K562 (cell line): ENCODE measurements around the gene SORCS1. TPM values are rescaled to one million over a fixed set of nuclear protein-coding genes. Genes with fewer than 3 reads are reported as not detected.

ENCODE experiments used
- ATAC-seq: fragments of 200-7000 bp; cut with Tn5 transposase; 3 replicates; pipeline ENCODE4 v1.9.1; 2020; ENCODE audit warnings: moderate library complexity
- BruUV-seq: library from RNA; stranded (reverse); fragments of 400-500 nt; replicated peaks from 2 replicates; lab custom pipeline; 2021; lab: Mats Ljungman, UMichigan
- CTCF ChIA-PET: fragments of 300-600 bp; formaldehyde crosslinking; extraction: SDS; loops from one replicate; lab custom pipeline; 2021; ENCODE audit warnings: low intra/inter-chr PET ratio; lab: Yijun Ruan, JAX
- POLR2A ChIA-PET: fragments of 300-600, 350-650 bp; sonication (Branson Sonifier 250); formaldehyde crosslinking; extraction: SDS; loops from one replicate; lab custom pipeline; 2021; ENCODE audit warnings: antibody characterized with exemption, inconsistent platforms; lab: Yijun Ruan, JAX
- DNase-seq, 4 experiments: peaks; one replicate each; pipeline versions ENCODE4 v3.0.0 to v3.0.0-alpha.2; 2011 to 2018; ENCODE audit warnings: low spot score in 3 of 4, mixed read lengths in 3 of 4; ENCODE audit errors: extremely low read depth in 1 of 4
- FAIRE-seq: peaks from 2 replicates; lab custom pipeline; 2011; peaks lifted over from hg19 to GRCh38; lab: Jason Lieb, UNC
- H2AFZ ChIP-seq: 2 replicates; pipeline ENCODE4 v1.6.0; 2011; ENCODE audit warnings: low read depth, low read length, control low read depth, inconsistent platforms
- H3K27ac ChIP-seq: fragments of 200-600 bp; 3 replicates; pipeline ENCODE4 v1.8.0; 2011; ENCODE audit warnings: low read depth, mild to moderate bottlenecking, control low read depth, inconsistent platforms, low read length, moderate library complexity, mixed read lengths; ENCODE audit errors: extremely low read depth
- H3K27me3 ChIP-seq, 2 experiments: fragments of 300-600 bp in 1 of 2; 2 replicates in 1 of 2; 3 replicates in 1 of 2; pipeline versions ENCODE4 v1.6.0 to v1.8.0; 2011; ENCODE audit warnings: inconsistent platforms in 2 of 2, low read length in 2 of 2, mild to moderate bottlenecking in 1 of 2, mixed read lengths in 1 of 2, moderate library complexity in 1 of 2; ENCODE audit not compliant: control insufficient read depth in 2 of 2, insufficient read depth in 2 of 2
- H3K36me3 ChIP-seq: fragments of 300-600 bp; 3 replicates; pipeline ENCODE4 v1.8.0; 2011; ENCODE audit warnings: mild to moderate bottlenecking, low read length, inconsistent platforms; ENCODE audit not compliant: control insufficient read depth, insufficient read depth
- H3K4me1 ChIP-seq, 2 experiments: fragments of 200-600 bp in 1 of 2; replicated peaks in 1 of 2; 2 replicates in 1 of 2; 3 replicates in 1 of 2; pipeline versions ENCODE4 v1.5.1 to v1.8.0; 2011; ENCODE audit warnings: inconsistent platforms in 2 of 2, low read length in 2 of 2, mild to moderate bottlenecking in 1 of 2, mixed read lengths in 1 of 2, moderate library complexity in 1 of 2; ENCODE audit not compliant: control insufficient read depth in 2 of 2, insufficient read depth in 2 of 2
- H3K4me2 ChIP-seq: 2 replicates; pipeline ENCODE4 v1.6.1; 2011; ENCODE audit warnings: low read length, control low read depth, inconsistent platforms, mixed read lengths; ENCODE audit not compliant: insufficient read depth
- H3K4me3 ChIP-seq: fragments of 200-600 bp; sonication (generic), shearing (Covaris generic); 2 replicates; pipeline ENCODE4 v1.5.1; 2016; ENCODE audit warnings: control low read depth, inconsistent platforms
- H3K79me2 ChIP-seq: fragments of 200-600 bp; 3 replicates; pipeline ENCODE4 v1.8.0; 2011; ENCODE audit warnings: low read length, inconsistent platforms; ENCODE audit not compliant: control insufficient read depth, insufficient read depth
- H3K9ac ChIP-seq, 2 experiments: 2 replicates each; pipeline versions ENCODE4 v1.6.0 to v1.6.1; 2011; ENCODE audit warnings: low read depth in 2 of 2, low read length in 2 of 2, control low read depth in 1 of 2, inconsistent platforms in 1 of 2, mild to moderate bottlenecking in 1 of 2, mixed read lengths in 1 of 2; ENCODE audit not compliant: insufficient read depth in 1 of 2
- H3K9me1 ChIP-seq: one replicate; pipeline ENCODE4 v1.6.0; 2011; ENCODE audit warnings: inconsistent platforms, mild to moderate bottlenecking, low read length, moderate library complexity; ENCODE audit not compliant: control insufficient read depth, insufficient read depth
- H3K9me3 ChIP-seq: replicated peaks from 2 replicates; pipeline ENCODE4 v1.5.1; 2011; ENCODE audit warnings: low read depth, low read length, inconsistent platforms; ENCODE audit not compliant: control insufficient read depth, insufficient read depth
- H4K20me1 ChIP-seq: replicated peaks from 2 replicates; pipeline ENCODE4 v1.6.1; 2011; ENCODE audit warnings: low read length, inconsistent platforms, mixed read lengths; ENCODE audit not compliant: control insufficient read depth, insufficient read depth
- CEBPB ChIP-seq: fragments of 450-650 bp; IDR thresholded peaks from 2 replicates; pipeline ENCODE4 v1.6.1; 2016; ENCODE audit warnings: missing genetic modification characterization, missing compliant biosample characterization
- CTCF ChIP-seq, 3 experiments: IDR thresholded peaks in 2 of 3; conservative IDR thresholded peaks in 1 of 3; 2 replicates each; pipeline ENCODE4 v1.5.1; 2011 to 2012; ENCODE audit warnings: low read length in 3 of 3, mild to moderate bottlenecking in 3 of 3, control low read depth in 2 of 3, improper control_type of control experiment in 1 of 3, inconsistent platforms in 1 of 3, low read depth in 1 of 3, mixed read lengths in 1 of 3, moderate library complexity in 1 of 3; ENCODE audit not compliant: insufficient read depth in 2 of 3
- ETV6 ChIP-seq, 3 experiments: fragments of 150-350 bp in 1 of 3; sonication (generic) in 1 of 3; formaldehyde crosslinking in 1 of 3; IDR thresholded peaks; 2 replicates each; pipeline versions ENCODE4 v1.6.1 to v1.8.0; 2014 to 2022; ENCODE audit warnings: borderline replicate concordance in 2 of 3, low read depth in 2 of 3, antibody characterized with exemption in 1 of 3, low read length in 1 of 3, mild to moderate bottlenecking in 1 of 3, missing genetic modification reagents in 1 of 3
- GABPB2 ChIP-seq: fragments of 250-450 bp; sonication (Bioruptor Pico); conservative IDR thresholded peaks from 2 replicates; pipeline ENCODE4 v1.5.1; 2021; ENCODE audit warnings: mild to moderate bottlenecking
- KLF10 ChIP-seq: fragments of 250-450 bp; sonication (Bioruptor Pico); IDR thresholded peaks from 2 replicates; pipeline ENCODE4 v1.6.1; 2021; ENCODE audit warnings: matching md5 sums
- PTTG1 ChIP-seq: fragments of 450-650 bp; IDR thresholded peaks from 2 replicates; pipeline ENCODE4 v1.6.1; 2016; ENCODE audit warnings: low read depth, mild to moderate bottlenecking, missing genetic modification characterization, missing compliant biosample characterization
- RFX7 ChIP-seq: fragments of 250-450 bp; sonication (Bioruptor Pico); IDR thresholded peaks from 2 replicates; pipeline ENCODE4 v1.5.1; 2021; ENCODE audit warnings: mild to moderate bottlenecking
- STAT5A ChIP-seq: IDR thresholded peaks from 2 replicates; pipeline ENCODE4 v1.6.1; 2012; ENCODE audit warnings: low read length, inconsistent platforms, borderline replicate concordance
- WHSC1 ChIP-seq: IDR thresholded peaks from one replicate; pipeline ENCODE4 v1.6.1; 2012; ENCODE audit warnings: low read length, control low read depth, inconsistent platforms
- ZNF197 ChIP-seq: fragments of 200-800 bp; sonication (Bioruptor generic); IDR thresholded peaks from 2 replicates; pipeline ENCODE4 v1.6.1; 2016; ENCODE audit warnings: low read depth, missing genetic modification characterization, missing compliant biosample characterization
- ZNF561 ChIP-seq: fragments of 450-650 bp; formaldehyde crosslinking; conservative IDR thresholded peaks from 2 replicates; pipeline ENCODE4 v1.4.0; 2020; ENCODE audit warnings: mild to moderate bottlenecking, moderate library complexity
- ZNF655 ChIP-seq: fragments of 250-450 bp; sonication (Bioruptor Pico); IDR thresholded peaks from 2 replicates; pipeline ENCODE4 v1.5.0; 2021
- ZNF740 ChIP-seq, 3 experiments: fragments of 200-800 bp in 1 of 3; sonication (Bioruptor generic) in 1 of 3; sonication (generic) in 1 of 3; formaldehyde crosslinking in 1 of 3; IDR thresholded peaks; 2 replicates each; pipeline versions ENCODE4 v1.6.1 to v1.8.0; 2016 to 2022; ENCODE audit warnings: mild to moderate bottlenecking in 2 of 3, missing compliant biosample characterization in 2 of 3, missing genetic modification characterization in 2 of 3, missing genetic modification reagents in 1 of 3
- WGBS: fragments of 100-300 bp; shearing (Covaris generic); methylation state at CpG from one replicate; pipeline ENCODE4 v1.1.6; 2016; ENCODE audit warnings: low coverage, mixed read lengths; ENCODE audit not compliant: insufficient coverage; ENCODE audit errors: missing lambda C conversion rate; 5-methylcytosine and 5-hydroxymethylcytosine counted together
- in situ Hi-C: fragments of 300-500 bp; cut with MboI; formaldehyde crosslinking; loops from 4 replicates; pipeline ENCODE4 v1.15.0; 2018; ENCODE audit warnings: inconsistent platforms, mixed read lengths
- intact Hi-C: fragments of 100-400 bp; cut with micrococcal nuclease; formaldehyde crosslinking; loops from 2 replicates; pipeline ENCODE4 v1.14.2; 2022
- polyA plus RNA-seq, 8 experiments: library from polyadenylated mRNA; depleted of rRNA in 4 of 8; stranded (reverse) in 5 of 8; unstranded in 3 of 8; fragments of >200 nt; fragmentation: Nextera tagmentation in 2 of 8; fragmentation: Illumina TruSeq in 1 of 8; extraction: Ambion mirVana in 2 of 8; extraction: Trizol in 1 of 8; gene quantifications; 2 replicates each; pipeline versions ENCODE4 v1.2.1 to v1.2.3, GENCODE V29; 2011 to 2014; ENCODE audit warnings: inconsistent platforms in 1 of 8, missing spikeins in 1 of 8
- total RNA-seq, 7 experiments: library from RNA; depleted of rRNA in 6 of 7; stranded (reverse); fragments of >200 nt in 6 of 7; fragmentation: Illumina TruSeq in 2 of 7; extraction: Trizol in 2 of 7; gene quantifications; 2 replicates each; pipeline versions ENCODE4 v1.2.1 to v1.2.3, GENCODE V29; 2011 to 2021; ENCODE audit warnings: low replicate concordance in 1 of 7

The SORCS1 gene
- total and polyA plus RNA-seq, 9 of the 15 experiments (the other 6 are each of a cell fraction or from before 2014, with no cell fraction given): 1.5 to 3.9 (median 2.7) TPM

GRCh38 chr10:106720683-106721082, 443.8 kb downstream of the SORCS1 start:
- 0% methylated on average over 2 of the region's 2 CpGs for WGBS
- no peak overlapping the region for H3K4me3 ChIP-seq
- ChIA-PET CTCF (no interaction called here), POLR2A (no interaction called here)
- ATAC-seq (no peak), DNase-seq (no peak)
- H3K4me1 ChIP-seq: no peaks in the 10 kb centered on the region
- H4K20me1 ChIP-seq: no peaks in the 10 kb centered on the region
- H3K27me3 ChIP-seq: no peaks in the 10 kb centered on the region
- H3K4me2 ChIP-seq: no peak overlapping the region
- no peak overlapping the region for H3K27ac ChIP-seq
- H2AFZ ChIP-seq: no peak overlapping the region
- in situ Hi-C loops: no loop called here
- no peak for TF ChIP-seq ZNF655 (CRISPR knock-in tag)
- no peak for TF ChIP-seq ETV6 (IDR thresholded peaks at IDR 0.05; ENCODE audit: borderline replicate concordance in 1 of 2, low read depth in 2 of 2, low read length in 1 of 2)
- TF ChIP-seq ETV6 (CRISPR knock-in tag; IDR thresholded peaks at IDR 0.05; ENCODE audit: borderline replicate concordance): no peak
- no peak for TF ChIP-seq ZNF561 (CRISPR knock-in tag)
- no peak for TF ChIP-seq PTTG1 (tag)
- no peak for TF ChIP-seq CTCF (IDR thresholded peaks at IDR 0.05 in 2 of 3, conservative IDR thresholded peaks at IDR 0.05 in 1 of 3; ENCODE audit: insufficient read depth in 2 of 3, low read depth in 1 of 3, low read length in 3 of 3)
- TF ChIP-seq GABPB2 (CRISPR knock-in tag): no peak
- TF ChIP-seq CEBPB (tag): no peak
- TF ChIP-seq ZNF197: no peak
- TF ChIP-seq KLF10 (CRISPR knock-in tag): no peak
- no peak for TF ChIP-seq STAT5A
- TF ChIP-seq RFX7 (CRISPR knock-in tag): no peak
- TF ChIP-seq ZNF740 (CRISPR knock-in tag; IDR thresholded peaks at IDR 0.05): no peak
- TF ChIP-seq ZNF740 (tag; IDR thresholded peaks at IDR 0.05): no peak
- TF ChIP-seq WHSC1: no peak
- TF ChIP-seq, all 486 proteins: peak for 0
- no peak for FAIRE-seq
- H3K79me2 ChIP-seq: no peaks in the 10 kb centered on the region
- no peaks in the 10 kb centered on the region for H3K9me3 ChIP-seq
- no TSS peak for BruUV-seq
- intact Hi-C loops: no loop called here
- H3K9me1 ChIP-seq: no peaks in the 10 kb centered on the region
- H3K36me3 ChIP-seq: no peaks in the 10 kb centered on the region
- H3K9ac ChIP-seq: no peak overlapping the region
